Keratinocyte (primary cell): ENCODE data around the gene SERTAD2. TPM values are rescaled to one million over a fixed set of nuclear protein-coding genes. Genes with fewer than 3 reads are reported as not detected.

Experiments
- DNase-seq: peaks from one replicate; pipeline ENCODE4 v3.0.0-alpha.2; 2011; ENCODE audit warnings: low read depth, missing footprints, low spot score
- FAIRE-seq: peaks from 2 replicates; lab custom pipeline; 2011; peaks lifted over from hg19 to GRCh38; lab: Jason Lieb, UNC
- H2AFZ ChIP-seq: 2 replicates; pipeline ENCODE4 v1.6.0; 2012; ENCODE audit warnings: low read length, control low read depth, inconsistent platforms; ENCODE audit not compliant: control insufficient read depth
- H3K27ac ChIP-seq: 2 replicates; pipeline ENCODE4 v1.5.1; 2011; ENCODE audit warnings: low read length; ENCODE audit not compliant: control insufficient read depth, insufficient read depth
- H3K27me3 ChIP-seq: 3 replicates; pipeline ENCODE4 v1.6.0; 2011; ENCODE audit warnings: low read length; ENCODE audit not compliant: control insufficient read depth, insufficient read depth; ENCODE audit errors: extremely low read depth
- H3K36me3 ChIP-seq, 2 experiments: 2 replicates in 1 of 2; 3 replicates in 1 of 2; pipeline ENCODE4 v1.5.1; 2011; ENCODE audit warnings: low read length in 2 of 2, mild to moderate bottlenecking in 1 of 2; ENCODE audit not compliant: control insufficient read depth in 2 of 2, insufficient read depth in 2 of 2; ENCODE audit errors: extremely low read depth in 1 of 2
- H3K4me1 ChIP-seq: 3 replicates; pipeline ENCODE4 v1.5.1; 2011; ENCODE audit warnings: low read length; ENCODE audit not compliant: control insufficient read depth, insufficient read depth; ENCODE audit errors: extremely low read depth
- H3K4me2 ChIP-seq: 3 replicates; pipeline ENCODE4 v1.6.0; 2011; ENCODE audit warnings: low read depth, low read length; ENCODE audit not compliant: control insufficient read depth, insufficient read depth; ENCODE audit errors: extremely low read depth
- H3K4me3 ChIP-seq, 3 experiments: fragments of 200-600 bp in 1 of 3; sonication (generic) in 1 of 3; 2 replicates in 2 of 3; 3 replicates in 1 of 3; pipeline ENCODE4 v1.5.1; 2011 to 2016; ENCODE audit warnings: low read length in 3 of 3, mild to moderate bottlenecking in 3 of 3, control low read depth in 2 of 3, inconsistent platforms in 1 of 3, low read depth in 1 of 3, mixed read lengths in 1 of 3, mixed run types in 1 of 3, moderate library complexity in 1 of 3; ENCODE audit not compliant: control insufficient read depth in 2 of 3, insufficient read depth in 2 of 3; ENCODE audit errors: extremely low read depth in 1 of 3
- H3K79me2 ChIP-seq: 2 replicates; pipeline ENCODE4 v1.6.0; 2012; ENCODE audit warnings: low read length; ENCODE audit not compliant: control insufficient read depth, insufficient read depth
- H3K9ac ChIP-seq: 3 replicates; pipeline ENCODE4 v1.6.0; 2011; ENCODE audit warnings: low read length; ENCODE audit not compliant: control insufficient read depth, insufficient read depth; ENCODE audit errors: extremely low read depth
- H3K9me1 ChIP-seq: 3 replicates; pipeline ENCODE4 v1.6.0; 2011; ENCODE audit warnings: low read length; ENCODE audit not compliant: control insufficient read depth, insufficient read depth; ENCODE audit errors: extremely low read depth
- H3K9me3 ChIP-seq: 2 replicates; pipeline ENCODE4 v1.5.1; 2012; ENCODE audit warnings: low read depth, low read length; ENCODE audit not compliant: control insufficient read depth
- H4K20me1 ChIP-seq: 3 replicates; pipeline ENCODE4 v1.6.0; 2011; ENCODE audit warnings: low read length; ENCODE audit not compliant: control insufficient read depth, insufficient read depth; ENCODE audit errors: extremely low read depth
- EZH2 ChIP-seq: IDR thresholded peaks from one replicate; pipeline ENCODE4 v1.6.1; 2012; ENCODE audit warnings: inconsistent platforms, mild to moderate bottlenecking, low read length, moderate library complexity
- dilution Hi-C: fragments of 300-500 bp; cut with MboI; formaldehyde crosslinking; loops from one replicate; pipeline ENCODE4 v1.7.0; 2020; ENCODE audit warnings: low sequenced_read_pairs; ENCODE audit not compliant: extremely low pct_ligation_motif_present
- polyA plus RNA-seq, 5 experiments: library from polyadenylated mRNA; depleted of rRNA in 3 of 5; stranded (reverse) in 3 of 5; stranded (forward) in 1 of 5; unstranded in 1 of 5; fragments of >200 nt; gene quantifications; 1 replicate in 1 of 5; 2 replicates in 3 of 5; 3 replicates in 1 of 5; pipeline versions ENCODE4 v1.2.1 to v1.2.3, GENCODE V29; 2011 to 2012; ENCODE audit warnings: missing spikeins in 2 of 5, low read depth in 1 of 5, low replicate concordance in 1 of 5
- TF ChIP-seq, protein P1 (sequence below), 3 experiments: IDR thresholded peaks in 1 of 3; conservative IDR thresholded peaks in 1 of 3; optimal IDR thresholded peaks in 1 of 3; 2 replicates in 2 of 3; 3 replicates in 1 of 3; pipeline versions ENCODE3 to v1.5.1; 2011; ENCODE audit warnings: low read length in 3 of 3, mild to moderate bottlenecking in 3 of 3, moderate library complexity in 2 of 3, control low read depth in 1 of 3, inconsistent platforms in 1 of 3; ENCODE audit not compliant: insufficient read depth in 2 of 3; ENCODE audit errors: extremely low read depth in 1 of 3

The SERTAD2 gene
- polyA plus RNA-seq, 1 donor (not counting 4 experiments of a cell fraction or from before 2014, with no cell fraction given) = 13.1 TPM

DNA sequence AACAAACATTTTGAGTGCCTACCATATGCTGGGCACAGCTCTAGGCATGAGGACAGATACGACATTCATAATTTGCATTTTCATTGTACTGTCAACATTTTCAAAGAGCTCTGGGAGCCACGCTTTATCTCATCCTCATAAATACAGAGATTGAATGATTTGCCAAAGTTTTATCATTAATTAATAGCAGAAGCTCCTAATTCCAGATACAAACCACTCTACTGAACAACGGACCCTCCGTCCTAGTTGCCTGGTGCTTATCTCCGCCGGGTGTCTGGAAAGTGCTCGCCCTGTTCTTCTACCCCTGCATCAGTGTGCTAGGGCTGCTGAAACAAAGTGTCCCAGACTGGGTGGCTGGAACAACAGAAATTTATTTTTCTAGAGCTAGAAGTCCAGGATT, 23.8 kb downstream of the SERTAD2 start:
- FAIRE-seq (no peak), DNase-seq (no peak)
- TF ChIP-seq, protein P1, sequence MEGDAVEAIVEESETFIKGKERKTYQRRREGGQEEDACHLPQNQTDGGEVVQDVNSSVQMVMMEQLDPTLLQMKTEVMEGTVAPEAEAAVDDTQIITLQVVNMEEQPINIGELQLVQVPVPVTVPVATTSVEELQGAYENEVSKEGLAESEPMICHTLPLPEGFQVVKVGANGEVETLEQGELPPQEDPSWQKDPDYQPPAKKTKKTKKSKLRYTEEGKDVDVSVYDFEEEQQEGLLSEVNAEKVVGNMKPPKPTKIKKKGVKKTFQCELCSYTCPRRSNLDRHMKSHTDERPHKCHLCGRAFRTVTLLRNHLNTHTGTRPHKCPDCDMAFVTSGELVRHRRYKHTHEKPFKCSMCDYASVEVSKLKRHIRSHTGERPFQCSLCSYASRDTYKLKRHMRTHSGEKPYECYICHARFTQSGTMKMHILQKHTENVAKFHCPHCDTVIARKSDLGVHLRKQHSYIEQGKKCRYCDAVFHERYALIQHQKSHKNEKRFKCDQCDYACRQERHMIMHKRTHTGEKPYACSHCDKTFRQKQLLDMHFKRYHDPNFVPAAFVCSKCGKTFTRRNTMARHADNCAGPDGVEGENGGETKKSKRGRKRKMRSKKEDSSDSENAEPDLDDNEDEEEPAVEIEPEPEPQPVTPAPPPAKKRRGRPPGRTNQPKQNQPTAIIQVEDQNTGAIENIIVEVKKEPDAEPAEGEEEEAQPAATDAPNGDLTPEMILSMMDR (optimal IDR thresholded peaks at IDR 0.05 in 1 of 3, IDR thresholded peaks at IDR 0.05 in 1 of 3, conservative IDR thresholded peaks at IDR 0.05 in 1 of 3; ENCODE audit: extremely low read depth in 1 of 3, insufficient read depth in 2 of 3, low read length in 3 of 3) = no peak
- TF ChIP-seq EZH2 = no peak
- H3K9ac ChIP-seq = no peak overlapping the region
- H3K36me3 ChIP-seq = peaks cover 11 to 24% of the 10 kb centered on the region in 2 experiments
- no peak overlapping the region for H2AFZ ChIP-seq
- dilution Hi-C loops = no loop called here
- peaks cover 15% of the 10 kb centered on the region for H3K79me2 ChIP-seq
- H3K27ac ChIP-seq = no peak overlapping the region
- no peaks in the 10 kb centered on the region for H4K20me1 ChIP-seq
- H3K4me2 ChIP-seq = no peak overlapping the region
- peaks cover 14% of the 10 kb centered on the region for H3K4me1 ChIP-seq
- H3K4me3 ChIP-seq = no peak overlapping the region
- H3K27me3 ChIP-seq = no peaks in the 10 kb centered on the region
- no peaks in the 10 kb centered on the region for H3K9me3 ChIP-seq
- no peaks in the 10 kb centered on the region for H3K9me1 ChIP-seq

DNA sequence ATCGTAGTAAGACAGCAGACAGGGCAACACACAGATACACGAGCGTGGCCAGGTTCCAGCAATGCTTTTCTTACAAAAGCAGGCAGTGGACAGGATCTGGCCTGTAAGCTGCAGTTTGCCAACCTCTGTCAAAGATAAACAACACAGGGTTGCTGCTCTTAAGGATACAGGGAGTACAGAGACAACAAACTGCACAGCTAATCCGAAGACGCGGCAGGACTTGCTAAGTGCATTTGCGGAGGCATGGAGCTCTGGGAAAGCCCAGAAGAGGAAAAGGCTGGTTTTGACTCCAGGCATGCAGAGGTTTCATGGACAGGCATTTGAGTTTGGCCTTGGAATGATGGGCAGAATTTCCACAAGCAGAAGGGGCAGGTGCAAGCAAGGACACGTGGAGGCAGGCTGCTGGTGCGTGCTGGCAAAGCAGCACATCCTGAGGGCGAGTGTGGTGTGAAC, 24.4 kb downstream of the SERTAD2 start:
- no peak overlapping the region for H3K27ac ChIP-seq
- H3K27me3 ChIP-seq = no peaks in the 10 kb centered on the region
- H3K4me2 ChIP-seq = no peak overlapping the region
- no peak overlapping the region for H3K9ac ChIP-seq
- peaks cover 14% of the 10 kb centered on the region for H3K4me1 ChIP-seq
- no peaks in the 10 kb centered on the region for H3K9me1 ChIP-seq
- H3K9me3 ChIP-seq = no peaks in the 10 kb centered on the region
- H2AFZ ChIP-seq = no peak overlapping the region
- dilution Hi-C loops = no loop called here
- H3K79me2 ChIP-seq = peaks cover 11% of the 10 kb centered on the region
- no peaks in the 10 kb centered on the region for H4K20me1 ChIP-seq
- peak; percentile 26 for FAIRE-seq
- TF ChIP-seq, protein P1 (optimal IDR thresholded peaks at IDR 0.05 in 1 of 3, IDR thresholded peaks at IDR 0.05 in 1 of 3, conservative IDR thresholded peaks at IDR 0.05 in 1 of 3; ENCODE audit: extremely low read depth in 1 of 3, insufficient read depth in 2 of 3, low read length in 3 of 3) = no peak
- TF ChIP-seq EZH2 = no peak
- H3K4me3 ChIP-seq = no peak overlapping the region
- no peak for DNase-seq
- peaks cover 8 to 18% of the 10 kb centered on the region in 2 experiments for H3K36me3 ChIP-seq
